Upper lobe of left lung (tissue), 4 donors: ENCODE results near the gene DOCK1.

Experiments
- CTCF ChIP-seq, 6 experiments: fragments of 450-650 bp in 4 of 6; fragments of 200-600 bp in 2 of 6; sonication (generic) in 2 of 6; IDR thresholded peaks; one replicate each; pipeline ENCODE4 v1.5.1; 2016 to 2019; ENCODE audit warnings: antibody characterized with exemption in 6 of 6
- POLR2A ChIP-seq, 4 donors: fragments of 450-650 bp; IDR thresholded peaks; one replicate each; pipeline ENCODE4 v1.5.1; 2016 to 2017; ENCODE audit warnings: antibody characterized with exemption in 4 of 4, mild to moderate bottlenecking in 2 of 4
- POLR2AphosphoS5 ChIP-seq, 2 donors: sonication (generic); formaldehyde crosslinking; IDR thresholded peaks; one replicate each; pipeline ENCODE4 v1.5.1; 2017; ENCODE audit warnings: antibody characterized with exemption in 2 of 2

GRCh38 chr10:127018298-127018650, 113.0 kb downstream of the DOCK1 start:
- TF ChIP-seq POLR2AphosphoS5 (IDR thresholded peaks at IDR 0.05) (no peak), CTCF (IDR thresholded peaks at IDR 0.05) (no peak), POLR2A (IDR thresholded peaks at IDR 0.05) (no peak)
